WTC11 (cell line): ENCODE data around the gene PCYOX1L. TPM values are rescaled to one million over a fixed set of nuclear protein-coding genes. Genes with fewer than 3 reads are reported as not detected.
A peak's percentile ranks its signal among the peaks of the same experiment; 100 is the strongest.

ENCODE experiments used
- ATAC-seq: fragments of 200-7000 bp; cut with Tn5 transposase; 2 replicates; pipeline ENCODE4 v1.10.0; 2021; ENCODE audit warnings: mild to moderate bottlenecking, moderate library complexity
- CTCF ChIA-PET: fragments of 300-600 bp; sonication (Branson Sonifier 250); formaldehyde crosslinking; loops from one replicate; lab custom pipeline; 2021; ENCODE audit warnings: antibody characterized with exemption; lab: Charles Lee
- POLR2A ChIA-PET: fragments of 350-600 bp; sonication (Branson Sonifier 250); formaldehyde crosslinking; loops from one replicate; lab custom pipeline; 2021; ENCODE audit warnings: antibody characterized with exemption; lab: Charles Lee
- DNase-seq: peaks from one replicate; pipeline ENCODE4 v3.0.0; 2021; ENCODE audit warnings: low spot score
- H3K27ac Mint-ChIP-seq: 2 replicates; pipeline ENCODE4 v1.8.0; 2021; ENCODE audit warnings: mixed read lengths
- H3K27me3 Mint-ChIP-seq: 2 replicates; pipeline ENCODE4 v1.8.0; 2021; ENCODE audit warnings: low read depth, mild to moderate bottlenecking, moderate library complexity, mixed read lengths
- H3K36me3 Mint-ChIP-seq: 2 replicates; pipeline ENCODE4 v1.8.0; 2021; ENCODE audit warnings: mixed read lengths
- H3K4me1 Mint-ChIP-seq: 2 replicates; pipeline ENCODE4 v1.8.0; 2022; ENCODE audit warnings: mixed read lengths
- H3K4me3 Mint-ChIP-seq: 2 replicates; pipeline ENCODE4 v1.8.0; 2021; ENCODE audit warnings: mild to moderate bottlenecking, moderate library complexity, mixed read lengths
- H3K9me3 Mint-ChIP-seq: 2 replicates; pipeline ENCODE4 v1.8.0; 2021; ENCODE audit warnings: mixed read lengths
- CREM ChIP-seq: sonication (generic); formaldehyde crosslinking; IDR thresholded peaks from 2 replicates; pipeline ENCODE4 v1.8.1; 2022; ENCODE audit warnings: mild to moderate bottlenecking, missing genetic modification reagents, moderate library complexity
- ESRRA ChIP-seq: sonication (generic); formaldehyde crosslinking; IDR thresholded peaks from 2 replicates; pipeline ENCODE4 v1.8.1; 2022; ENCODE audit warnings: mild to moderate bottlenecking, missing genetic modification reagents, borderline replicate concordance
- KAT7 ChIP-seq: sonication (generic); formaldehyde crosslinking; IDR thresholded peaks from 2 replicates; pipeline ENCODE4 v1.8.1; 2023; ENCODE audit warnings: missing genetic modification reagents, mild to moderate bottlenecking, borderline replicate concordance
- MXD4 ChIP-seq: fragments of 250-450 bp; sonication (Bioruptor Pico); IDR thresholded peaks from 2 replicates; pipeline ENCODE4 v1.8.0; 2021; ENCODE audit warnings: mild to moderate bottlenecking, moderate library complexity, borderline replicate concordance
- PRRX2 ChIP-seq: fragments of 250-450 bp; sonication (Bioruptor Pico); IDR thresholded peaks from 2 replicates; pipeline ENCODE4 v1.8.0; 2021; ENCODE audit warnings: mild to moderate bottlenecking
- SMAD4 ChIP-seq: sonication (generic); formaldehyde crosslinking; IDR thresholded peaks from 2 replicates; pipeline ENCODE4 v1.8.0; 2022; ENCODE audit warnings: mild to moderate bottlenecking, missing genetic modification reagents
- TEAD4 ChIP-seq: sonication (generic); formaldehyde crosslinking; IDR thresholded peaks from 2 replicates; pipeline ENCODE4 v1.8.0; 2022; ENCODE audit warnings: mild to moderate bottlenecking, missing genetic modification reagents
- ZNF263 ChIP-seq: sonication (generic); formaldehyde crosslinking; IDR thresholded peaks from 2 replicates; pipeline ENCODE4 v1.8.1; 2022; ENCODE audit warnings: low read depth, mild to moderate bottlenecking, moderate library complexity, missing genetic modification reagents
- total RNA-seq: library from RNA; stranded (reverse); gene quantifications from 3 replicates; pipeline ENCODE4 v1.2.3, GENCODE V29; 2021
- TF ChIP-seq, protein P1 (sequence below): sonication (generic); formaldehyde crosslinking; conservative IDR thresholded peaks from 2 replicates; pipeline ENCODE4 v1.8.1; 2023; ENCODE audit warnings: mild to moderate bottlenecking, low read depth, missing genetic modification reagents, moderate library complexity
- TF ChIP-seq, protein P2 (sequence below): sonication (generic); formaldehyde crosslinking; IDR thresholded peaks from 2 replicates; pipeline ENCODE4 v1.8.1; 2023; ENCODE audit warnings: mild to moderate bottlenecking, missing genetic modification reagents, moderate library complexity
- TF ChIP-seq, protein P3 (sequence below): sonication (generic); formaldehyde crosslinking; IDR thresholded peaks from 2 replicates; pipeline ENCODE4 v1.8.0; 2023; ENCODE audit warnings: mild to moderate bottlenecking, missing genetic modification reagents
- TF ChIP-seq, protein P4 (sequence below): sonication (generic); formaldehyde crosslinking; IDR thresholded peaks from 2 replicates; pipeline ENCODE4 v1.8.1; 2022; ENCODE audit warnings: low read depth, mild to moderate bottlenecking, moderate library complexity, missing genetic modification reagents, borderline replicate concordance
- TF ChIP-seq, protein P5 (sequence below): fragments of 250-450 bp; sonication (Bioruptor Pico); IDR thresholded peaks from 2 replicates; pipeline ENCODE4 v1.9.0; 2021; ENCODE audit warnings: moderate library complexity, mild to moderate bottlenecking, inconsistent platforms, borderline replicate concordance
- TF ChIP-seq, protein P6 (sequence below): sonication (generic); formaldehyde crosslinking; IDR thresholded peaks from 2 replicates; pipeline ENCODE4 v1.8.1; 2022; ENCODE audit warnings: missing genetic modification reagents, borderline replicate concordance
- TF ChIP-seq, protein P7 (sequence below): sonication (generic); formaldehyde crosslinking; IDR thresholded peaks from 2 replicates; pipeline ENCODE4 v1.8.0; 2022; ENCODE audit warnings: mild to moderate bottlenecking, missing genetic modification reagents
- TF ChIP-seq, protein P8 (sequence below): fragments of 200-600 bp; IDR thresholded peaks from 2 replicates; pipeline ENCODE4 v1.8.0; 2022; ENCODE audit warnings: antibody characterized with exemption

PCYOX1L gene
- total RNA-seq, 1 experiment from 2014 or later, result 8.1 TPM

DNA sequence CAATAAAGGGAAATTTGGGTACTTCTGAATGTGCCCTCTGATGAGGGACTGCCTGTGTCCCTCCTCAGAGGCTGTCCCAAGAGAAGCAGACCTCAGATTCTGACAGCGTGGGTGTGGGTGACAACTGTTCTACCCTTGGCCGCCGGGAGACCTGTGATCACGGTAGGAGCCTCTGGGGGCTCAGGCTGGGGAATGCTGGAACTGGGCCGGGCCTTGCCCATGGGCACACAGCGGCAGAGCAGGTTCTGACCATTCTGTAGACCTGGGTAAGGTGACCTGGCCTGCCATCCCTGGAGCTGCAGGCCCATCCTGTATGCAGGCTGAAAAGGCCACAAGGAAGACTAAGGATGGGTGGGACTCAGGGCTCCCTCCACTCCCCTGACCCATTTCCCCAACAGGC lies 42.1 kb upstream of the PCYOX1L start (continued):
- TF ChIP-seq, protein P1, sequence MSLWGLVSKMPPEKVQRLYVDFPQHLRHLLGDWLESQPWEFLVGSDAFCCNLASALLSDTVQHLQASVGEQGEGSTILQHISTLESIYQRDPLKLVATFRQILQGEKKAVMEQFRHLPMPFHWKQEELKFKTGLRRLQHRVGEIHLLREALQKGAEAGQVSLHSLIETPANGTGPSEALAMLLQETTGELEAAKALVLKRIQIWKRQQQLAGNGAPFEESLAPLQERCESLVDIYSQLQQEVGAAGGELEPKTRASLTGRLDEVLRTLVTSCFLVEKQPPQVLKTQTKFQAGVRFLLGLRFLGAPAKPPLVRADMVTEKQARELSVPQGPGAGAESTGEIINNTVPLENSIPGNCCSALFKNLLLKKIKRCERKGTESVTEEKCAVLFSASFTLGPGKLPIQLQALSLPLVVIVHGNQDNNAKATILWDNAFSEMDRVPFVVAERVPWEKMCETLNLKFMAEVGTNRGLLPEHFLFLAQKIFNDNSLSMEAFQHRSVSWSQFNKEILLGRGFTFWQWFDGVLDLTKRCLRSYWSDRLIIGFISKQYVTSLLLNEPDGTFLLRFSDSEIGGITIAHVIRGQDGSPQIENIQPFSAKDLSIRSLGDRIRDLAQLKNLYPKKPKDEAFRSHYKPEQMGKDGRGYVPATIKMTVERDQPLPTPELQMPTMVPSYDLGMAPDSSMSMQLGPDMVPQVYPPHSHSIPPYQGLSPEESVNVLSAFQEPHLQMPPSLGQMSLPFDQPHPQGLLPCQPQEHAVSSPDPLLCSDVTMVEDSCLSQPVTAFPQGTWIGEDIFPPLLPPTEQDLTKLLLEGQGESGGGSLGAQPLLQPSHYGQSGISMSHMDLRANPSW, result no peak
- TF ChIP-seq CREM (CRISPR knock-in tag) (no peak), TEAD4 (no peak), PRRX2 (no peak), KAT7 (CRISPR knock-in tag) (no peak), MXD4 (CRISPR knock-in tag) (no peak), ZNF263 (CRISPR knock-in tag) (no peak)
- TF ChIP-seq, protein P2, sequence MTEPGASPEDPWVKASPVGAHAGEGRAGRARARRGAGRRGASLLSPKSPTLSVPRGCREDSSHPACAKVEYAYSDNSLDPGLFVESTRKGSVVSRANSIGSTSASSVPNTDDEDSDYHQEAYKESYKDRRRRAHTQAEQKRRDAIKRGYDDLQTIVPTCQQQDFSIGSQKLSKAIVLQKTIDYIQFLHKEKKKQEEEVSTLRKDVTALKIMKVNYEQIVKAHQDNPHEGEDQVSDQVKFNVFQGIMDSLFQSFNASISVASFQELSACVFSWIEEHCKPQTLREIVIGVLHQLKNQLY (CRISPR knock-in tag), result no peak
- TF ChIP-seq, protein P3, sequence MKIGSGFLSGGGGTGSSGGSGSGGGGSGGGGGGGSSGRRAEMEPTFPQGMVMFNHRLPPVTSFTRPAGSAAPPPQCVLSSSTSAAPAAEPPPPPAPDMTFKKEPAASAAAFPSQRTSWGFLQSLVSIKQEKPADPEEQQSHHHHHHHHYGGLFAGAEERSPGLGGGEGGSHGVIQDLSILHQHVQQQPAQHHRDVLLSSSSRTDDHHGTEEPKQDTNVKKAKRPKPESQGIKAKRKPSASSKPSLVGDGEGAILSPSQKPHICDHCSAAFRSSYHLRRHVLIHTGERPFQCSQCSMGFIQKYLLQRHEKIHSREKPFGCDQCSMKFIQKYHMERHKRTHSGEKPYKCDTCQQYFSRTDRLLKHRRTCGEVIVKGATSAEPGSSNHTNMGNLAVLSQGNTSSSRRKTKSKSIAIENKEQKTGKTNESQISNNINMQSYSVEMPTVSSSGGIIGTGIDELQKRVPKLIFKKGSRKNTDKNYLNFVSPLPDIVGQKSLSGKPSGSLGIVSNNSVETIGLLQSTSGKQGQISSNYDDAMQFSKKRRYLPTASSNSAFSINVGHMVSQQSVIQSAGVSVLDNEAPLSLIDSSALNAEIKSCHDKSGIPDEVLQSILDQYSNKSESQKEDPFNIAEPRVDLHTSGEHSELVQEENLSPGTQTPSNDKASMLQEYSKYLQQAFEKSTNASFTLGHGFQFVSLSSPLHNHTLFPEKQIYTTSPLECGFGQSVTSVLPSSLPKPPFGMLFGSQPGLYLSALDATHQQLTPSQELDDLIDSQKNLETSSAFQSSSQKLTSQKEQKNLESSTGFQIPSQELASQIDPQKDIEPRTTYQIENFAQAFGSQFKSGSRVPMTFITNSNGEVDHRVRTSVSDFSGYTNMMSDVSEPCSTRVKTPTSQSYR (CRISPR knock-in tag), result no peak
- TF ChIP-seq, protein P4, sequence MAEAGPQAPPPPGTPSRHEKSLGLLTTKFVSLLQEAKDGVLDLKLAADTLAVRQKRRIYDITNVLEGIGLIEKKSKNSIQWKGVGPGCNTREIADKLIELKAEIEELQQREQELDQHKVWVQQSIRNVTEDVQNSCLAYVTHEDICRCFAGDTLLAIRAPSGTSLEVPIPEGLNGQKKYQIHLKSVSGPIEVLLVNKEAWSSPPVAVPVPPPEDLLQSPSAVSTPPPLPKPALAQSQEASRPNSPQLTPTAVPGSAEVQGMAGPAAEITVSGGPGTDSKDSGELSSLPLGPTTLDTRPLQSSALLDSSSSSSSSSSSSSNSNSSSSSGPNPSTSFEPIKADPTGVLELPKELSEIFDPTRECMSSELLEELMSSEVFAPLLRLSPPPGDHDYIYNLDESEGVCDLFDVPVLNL, result no peak
- TF ChIP-seq, protein P5, sequence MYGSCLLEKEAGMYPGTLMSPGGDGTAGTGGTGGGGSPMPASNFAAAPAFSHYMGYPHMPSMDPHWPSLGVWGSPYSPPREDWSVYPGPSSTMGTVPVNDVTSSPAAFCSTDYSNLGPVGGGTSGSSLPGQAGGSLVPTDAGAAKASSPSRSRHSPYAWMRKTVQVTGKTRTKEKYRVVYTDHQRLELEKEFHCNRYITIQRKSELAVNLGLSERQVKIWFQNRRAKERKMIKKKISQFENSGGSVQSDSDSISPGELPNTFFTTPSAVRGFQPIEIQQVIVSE (CRISPR knock-in tag), result no peak
- TF ChIP-seq, protein P6, sequence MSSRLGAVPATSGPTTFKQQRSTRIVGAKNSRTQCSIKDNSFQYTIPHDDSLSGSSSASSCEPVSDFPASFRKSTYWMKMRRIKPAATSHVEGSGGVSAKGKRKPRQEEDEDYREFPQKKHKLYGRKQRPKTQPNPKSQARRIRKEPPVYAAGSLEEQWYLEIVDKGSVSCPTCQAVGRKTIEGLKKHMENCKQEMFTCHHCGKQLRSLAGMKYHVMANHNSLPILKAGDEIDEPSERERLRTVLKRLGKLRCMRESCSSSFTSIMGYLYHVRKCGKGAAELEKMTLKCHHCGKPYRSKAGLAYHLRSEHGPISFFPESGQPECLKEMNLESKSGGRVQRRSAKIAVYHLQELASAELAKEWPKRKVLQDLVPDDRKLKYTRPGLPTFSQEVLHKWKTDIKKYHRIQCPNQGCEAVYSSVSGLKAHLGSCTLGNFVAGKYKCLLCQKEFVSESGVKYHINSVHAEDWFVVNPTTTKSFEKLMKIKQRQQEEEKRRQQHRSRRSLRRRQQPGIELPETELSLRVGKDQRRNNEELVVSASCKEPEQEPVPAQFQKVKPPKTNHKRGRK (CRISPR knock-in tag), result no peak
- TF ChIP-seq, protein P7, sequence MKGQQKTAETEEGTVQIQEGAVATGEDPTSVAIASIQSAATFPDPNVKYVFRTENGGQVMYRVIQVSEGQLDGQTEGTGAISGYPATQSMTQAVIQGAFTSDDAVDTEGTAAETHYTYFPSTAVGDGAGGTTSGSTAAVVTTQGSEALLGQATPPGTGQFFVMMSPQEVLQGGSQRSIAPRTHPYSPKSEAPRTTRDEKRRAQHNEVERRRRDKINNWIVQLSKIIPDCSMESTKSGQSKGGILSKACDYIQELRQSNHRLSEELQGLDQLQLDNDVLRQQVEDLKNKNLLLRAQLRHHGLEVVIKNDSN (CRISPR knock-in tag), result no peak

DNA sequence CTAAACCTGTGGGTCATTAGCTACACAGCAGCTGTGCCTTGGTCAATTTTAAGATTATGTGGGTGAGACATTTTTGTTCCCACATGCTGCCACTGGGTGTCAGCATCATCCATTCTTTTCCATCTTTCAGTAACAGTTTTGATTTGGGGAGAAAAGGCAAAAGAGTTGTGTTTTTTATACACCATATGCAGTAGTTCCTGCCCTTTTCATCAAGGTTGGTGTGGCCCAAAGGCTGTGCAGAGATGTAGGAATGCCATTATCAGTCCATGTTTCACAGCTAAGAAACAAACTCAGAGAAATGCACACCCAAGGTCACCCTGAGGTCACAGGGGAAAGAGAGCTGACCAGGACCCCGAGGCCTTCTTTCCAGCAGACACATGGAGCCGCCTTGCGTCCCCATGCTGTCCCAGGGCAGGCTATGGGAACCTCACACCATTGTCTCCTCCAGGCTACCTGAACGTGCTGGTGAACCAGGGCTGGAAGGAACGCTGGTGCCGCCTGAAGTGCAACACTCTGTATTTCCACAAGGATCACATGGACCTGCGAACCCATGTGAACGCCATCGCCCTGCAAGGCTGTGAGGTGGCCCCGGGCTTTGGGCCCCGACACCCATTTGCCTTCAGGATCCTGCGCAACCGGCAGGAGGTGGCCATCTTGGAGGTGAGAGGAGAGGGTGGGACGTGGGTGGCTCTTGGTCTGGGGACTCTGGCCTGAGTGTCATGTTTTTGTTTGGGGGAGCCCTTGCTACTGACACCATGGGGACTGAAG lies 40.4 kb upstream of the PCYOX1L start:
- Mint-ChIP-seq H3K27me3 (no peaks in the 10 kb centered on the region; the same call in 1 of the 2 replicates), H3K36me3 (no peaks in the 10 kb centered on the region), H3K9me3 (no peaks in the 10 kb centered on the region), H3K4me3 (no peak overlapping the region), H3K27ac (no peak overlapping the region; the same call in 1 of the 2 replicates), H3K4me1 (peaks cover 16% of the 10 kb centered on the region)
- POLR2A ChIA-PET, result no interaction called here
- DNase-seq (no peak), ATAC-seq (peak; percentile 52)
- CTCF ChIA-PET, result interaction anchor here (0.7 to 2.1 kb wide), 24 partner anchors 8 to 301 kb away, joined by 3 to 22 read pairs (median 4); partner anchors contain the start of genes ABLIM3, GRPEL2 and PCYOX1L
- peak; percentile 89 for TF ChIP-seq ESRRA (CRISPR knock-in tag)
- TF ChIP-seq, protein P8, sequence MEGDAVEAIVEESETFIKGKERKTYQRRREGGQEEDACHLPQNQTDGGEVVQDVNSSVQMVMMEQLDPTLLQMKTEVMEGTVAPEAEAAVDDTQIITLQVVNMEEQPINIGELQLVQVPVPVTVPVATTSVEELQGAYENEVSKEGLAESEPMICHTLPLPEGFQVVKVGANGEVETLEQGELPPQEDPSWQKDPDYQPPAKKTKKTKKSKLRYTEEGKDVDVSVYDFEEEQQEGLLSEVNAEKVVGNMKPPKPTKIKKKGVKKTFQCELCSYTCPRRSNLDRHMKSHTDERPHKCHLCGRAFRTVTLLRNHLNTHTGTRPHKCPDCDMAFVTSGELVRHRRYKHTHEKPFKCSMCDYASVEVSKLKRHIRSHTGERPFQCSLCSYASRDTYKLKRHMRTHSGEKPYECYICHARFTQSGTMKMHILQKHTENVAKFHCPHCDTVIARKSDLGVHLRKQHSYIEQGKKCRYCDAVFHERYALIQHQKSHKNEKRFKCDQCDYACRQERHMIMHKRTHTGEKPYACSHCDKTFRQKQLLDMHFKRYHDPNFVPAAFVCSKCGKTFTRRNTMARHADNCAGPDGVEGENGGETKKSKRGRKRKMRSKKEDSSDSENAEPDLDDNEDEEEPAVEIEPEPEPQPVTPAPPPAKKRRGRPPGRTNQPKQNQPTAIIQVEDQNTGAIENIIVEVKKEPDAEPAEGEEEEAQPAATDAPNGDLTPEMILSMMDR, result 0 out of 2 replicates have a peak, but pooled peaks have one; percentile 24
- TF ChIP-seq, protein P3 (CRISPR knock-in tag), result no peak
- no peak for TF ChIP-seq SMAD4 (CRISPR knock-in tag)
